Neutrophil (primary cell): ENCODE data around the gene ANO8.

Source experiments
- H3K27ac ChIP-seq: fragments of 200-600 bp; sonication (generic); 2 replicates; pipeline ENCODE4 v1.5.1; 2016; ENCODE audit warnings: mild to moderate bottlenecking, moderate library complexity
- H3K27me3 ChIP-seq: fragments of 200-600 bp; sonication (generic); 2 replicates; pipeline ENCODE4 v1.6.0; 2016; ENCODE audit warnings: mild to moderate bottlenecking
- H3K36me3 ChIP-seq: fragments of 200-600 bp; sonication (generic); 2 replicates; pipeline ENCODE4 v1.5.1; 2017
- H3K4me1 ChIP-seq, 2 experiments: fragments of 200-600 bp in 1 of 2; sonication (generic) in 1 of 2; 1 replicate in 1 of 2; 2 replicates in 1 of 2; pipeline versions ENCODE4 v1.5.1 to v1.6.1; 2013 to 2016; ENCODE audit warnings: low read depth in 1 of 2, low read length in 1 of 2, mild to moderate bottlenecking in 1 of 2, moderate library complexity in 1 of 2; ENCODE audit not compliant: control insufficient read depth in 1 of 2, insufficient read depth in 1 of 2
- H3K4me3 ChIP-seq, 2 experiments: fragments of 200-600 bp in 1 of 2; sonication (generic) in 1 of 2; 1 replicate in 1 of 2; 2 replicates in 1 of 2; pipeline ENCODE4 v1.5.1; 2013 to 2016; ENCODE audit warnings: low read depth in 1 of 2, low read length in 1 of 2, mild to moderate bottlenecking in 1 of 2, moderate library complexity in 1 of 2
- H3K9me3 ChIP-seq: fragments of 200-600 bp; sonication (generic); 2 replicates; pipeline ENCODE4 v1.5.1; 2016
- TF ChIP-seq, protein P1 (sequence below): fragments of 200-600 bp; sonication (generic); IDR thresholded peaks from 2 replicates; pipeline ENCODE4 v1.5.1; 2016; ENCODE audit warnings: antibody characterized with exemption

The ANO8 gene

DNA sequence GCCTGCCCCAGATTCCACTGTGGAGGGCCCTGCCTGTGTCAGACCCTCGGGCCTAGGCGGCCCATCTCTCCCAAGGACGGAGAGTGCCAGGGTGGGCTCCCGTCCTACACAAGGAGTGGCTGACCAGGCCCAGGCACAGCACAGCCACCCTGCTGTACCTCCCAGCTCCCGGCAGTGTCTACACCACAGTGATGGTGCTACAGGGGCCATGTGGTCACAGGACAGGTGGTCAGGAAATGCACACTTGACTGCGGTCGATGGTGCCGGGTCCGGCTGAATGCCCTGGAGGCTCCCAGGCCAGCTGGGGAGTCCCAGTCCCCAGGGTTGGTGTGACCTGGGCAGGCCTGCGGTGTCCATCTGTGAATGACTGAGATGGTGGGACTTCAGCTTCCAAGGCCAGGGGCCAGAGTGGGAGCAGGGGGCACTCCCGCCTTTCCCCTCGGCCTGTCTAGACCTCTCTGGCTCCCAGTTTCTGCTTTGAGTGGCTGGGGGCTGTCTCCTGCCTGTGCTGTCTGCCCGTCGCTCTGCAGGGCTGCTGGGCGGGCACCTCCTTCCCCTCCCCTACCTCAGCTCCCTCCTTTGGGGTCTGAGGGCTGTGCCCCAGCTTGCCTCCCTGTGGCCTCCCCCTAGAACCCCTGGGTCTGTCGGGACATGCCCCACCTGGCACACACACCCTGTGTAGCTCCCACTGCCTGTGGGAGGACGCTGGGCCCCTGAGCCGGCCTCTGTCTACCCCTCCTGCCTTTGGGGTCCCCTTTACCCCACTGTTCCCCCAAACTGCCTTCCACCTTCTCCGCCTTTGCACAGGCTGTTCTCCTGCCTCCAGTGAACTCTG is 12.8 kb downstream of the ANO8 start:
- H3K36me3 ChIP-seq: peaks cover 42% of the 10 kb centered on the region
- TF ChIP-seq, protein P1, sequence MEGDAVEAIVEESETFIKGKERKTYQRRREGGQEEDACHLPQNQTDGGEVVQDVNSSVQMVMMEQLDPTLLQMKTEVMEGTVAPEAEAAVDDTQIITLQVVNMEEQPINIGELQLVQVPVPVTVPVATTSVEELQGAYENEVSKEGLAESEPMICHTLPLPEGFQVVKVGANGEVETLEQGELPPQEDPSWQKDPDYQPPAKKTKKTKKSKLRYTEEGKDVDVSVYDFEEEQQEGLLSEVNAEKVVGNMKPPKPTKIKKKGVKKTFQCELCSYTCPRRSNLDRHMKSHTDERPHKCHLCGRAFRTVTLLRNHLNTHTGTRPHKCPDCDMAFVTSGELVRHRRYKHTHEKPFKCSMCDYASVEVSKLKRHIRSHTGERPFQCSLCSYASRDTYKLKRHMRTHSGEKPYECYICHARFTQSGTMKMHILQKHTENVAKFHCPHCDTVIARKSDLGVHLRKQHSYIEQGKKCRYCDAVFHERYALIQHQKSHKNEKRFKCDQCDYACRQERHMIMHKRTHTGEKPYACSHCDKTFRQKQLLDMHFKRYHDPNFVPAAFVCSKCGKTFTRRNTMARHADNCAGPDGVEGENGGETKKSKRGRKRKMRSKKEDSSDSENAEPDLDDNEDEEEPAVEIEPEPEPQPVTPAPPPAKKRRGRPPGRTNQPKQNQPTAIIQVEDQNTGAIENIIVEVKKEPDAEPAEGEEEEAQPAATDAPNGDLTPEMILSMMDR: no peak
- peaks cover 44% of the 10 kb centered on the region for H3K27me3 ChIP-seq
- H3K4me1 ChIP-seq: peaks cover 4 to 12% of the 10 kb centered on the region in 2 experiments
- no peaks in the 10 kb centered on the region for H3K9me3 ChIP-seq
- no peak overlapping the region for H3K4me3 ChIP-seq
- no peak overlapping the region for H3K27ac ChIP-seq

DNA sequence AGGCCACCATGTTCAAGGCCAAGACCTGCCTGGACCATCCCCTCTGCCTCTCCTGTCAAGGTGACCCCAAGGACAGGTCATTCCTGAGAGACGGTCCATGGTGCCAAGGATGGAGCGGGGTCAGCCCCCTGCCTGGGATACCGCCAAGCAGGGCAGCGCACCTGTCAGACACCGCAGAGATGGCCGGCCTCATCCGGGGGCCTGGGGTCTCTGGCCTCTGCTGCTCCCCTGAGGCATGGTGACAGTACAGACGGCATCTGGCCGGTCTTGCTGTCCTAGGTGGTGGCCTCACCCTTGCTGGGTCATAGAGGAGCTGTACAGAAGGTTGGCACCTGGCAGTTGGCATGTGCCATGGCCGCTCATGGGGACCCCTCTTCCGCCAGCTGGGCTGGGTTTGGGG is 14.2 kb downstream of the ANO8 start:
- no peak overlapping the region for H3K27ac ChIP-seq
- TF ChIP-seq, protein P1: no peak
- peaks cover 34% of the 10 kb centered on the region for H3K27me3 ChIP-seq
- peaks cover 51% of the 10 kb centered on the region for H3K36me3 ChIP-seq
- H3K4me1 ChIP-seq: peaks cover 4 to 12% of the 10 kb centered on the region in 2 experiments
- H3K4me3 ChIP-seq: no peak overlapping the region
- no peaks in the 10 kb centered on the region for H3K9me3 ChIP-seq

DNA sequence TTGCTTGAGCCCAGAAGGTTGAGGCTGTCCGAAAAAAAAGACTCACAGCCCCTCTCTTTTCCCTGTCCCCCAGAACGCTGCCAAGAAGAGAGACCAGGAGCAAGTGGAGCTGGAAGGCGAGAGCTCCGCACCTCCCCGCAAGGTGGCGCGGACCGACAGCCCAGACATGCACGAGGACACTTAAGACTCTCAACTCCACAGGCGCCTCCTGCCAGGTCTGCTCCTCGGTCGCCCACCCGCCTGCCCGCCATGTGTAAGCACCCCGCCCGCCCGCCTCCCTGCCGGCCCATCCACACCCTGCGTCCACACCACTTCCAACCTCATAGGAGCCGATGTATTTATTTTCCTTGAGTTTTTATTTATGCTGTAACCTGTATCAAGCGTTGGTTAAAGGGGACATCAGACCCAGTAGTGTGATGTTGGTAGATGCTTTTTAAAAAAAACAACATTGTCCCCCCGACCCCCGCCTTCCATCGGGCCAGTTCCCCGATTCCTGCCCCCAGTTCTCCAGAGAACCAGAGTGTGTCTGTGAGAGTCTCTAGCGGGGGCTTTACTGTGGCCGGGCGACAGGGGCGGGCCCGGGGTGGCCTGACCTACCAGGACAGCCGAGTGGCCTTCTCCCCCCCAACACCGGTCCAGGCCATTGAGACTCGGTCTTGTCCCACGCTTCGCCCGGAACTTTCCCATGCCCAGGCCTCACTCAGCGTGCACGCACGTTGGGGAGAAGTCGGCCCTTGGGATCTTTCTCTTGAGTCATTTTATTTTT is 15.0 kb downstream of the ANO8 start:
- peaks cover 26% of the 10 kb centered on the region for H3K27me3 ChIP-seq
- H3K4me3 ChIP-seq: no peak overlapping the region
- H3K9me3 ChIP-seq: no peaks in the 10 kb centered on the region
- peaks cover 4 to 12% of the 10 kb centered on the region in 2 experiments for H3K4me1 ChIP-seq
- TF ChIP-seq, protein P1: no peak
- H3K36me3 ChIP-seq: peaks cover 56% of the 10 kb centered on the region
- H3K27ac ChIP-seq: no peak overlapping the region

DNA sequence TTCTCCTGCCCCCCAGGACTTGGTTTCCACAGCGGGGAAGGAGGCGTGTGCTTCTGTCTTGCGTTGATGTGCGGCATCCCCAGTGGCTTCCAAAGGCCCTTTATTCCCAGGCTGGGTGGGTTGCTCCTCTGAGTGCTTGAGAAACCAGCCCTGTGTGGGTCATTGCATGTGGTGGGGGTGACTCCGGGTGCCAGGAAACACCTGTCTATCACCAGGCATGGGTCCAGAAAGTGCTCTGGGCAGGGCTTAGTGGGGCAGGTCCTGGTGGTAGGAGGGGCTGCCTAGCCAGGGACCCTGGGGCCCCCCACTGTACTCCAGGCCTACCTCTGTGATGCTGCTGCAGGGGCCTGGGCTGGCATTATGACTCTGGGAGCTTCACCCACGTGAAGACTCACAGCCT is 15.7 kb downstream of the ANO8 start:
- no peaks in the 10 kb centered on the region for H3K9me3 ChIP-seq
- no peak overlapping the region for H3K27ac ChIP-seq
- H3K4me3 ChIP-seq: no peak overlapping the region
- H3K27me3 ChIP-seq: peaks cover 19% of the 10 kb centered on the region
- TF ChIP-seq, protein P1: no peak
- H3K36me3 ChIP-seq: peaks cover 63% of the 10 kb centered on the region
- H3K4me1 ChIP-seq: peaks cover 4 to 10% of the 10 kb centered on the region in 2 experiments

DNA sequence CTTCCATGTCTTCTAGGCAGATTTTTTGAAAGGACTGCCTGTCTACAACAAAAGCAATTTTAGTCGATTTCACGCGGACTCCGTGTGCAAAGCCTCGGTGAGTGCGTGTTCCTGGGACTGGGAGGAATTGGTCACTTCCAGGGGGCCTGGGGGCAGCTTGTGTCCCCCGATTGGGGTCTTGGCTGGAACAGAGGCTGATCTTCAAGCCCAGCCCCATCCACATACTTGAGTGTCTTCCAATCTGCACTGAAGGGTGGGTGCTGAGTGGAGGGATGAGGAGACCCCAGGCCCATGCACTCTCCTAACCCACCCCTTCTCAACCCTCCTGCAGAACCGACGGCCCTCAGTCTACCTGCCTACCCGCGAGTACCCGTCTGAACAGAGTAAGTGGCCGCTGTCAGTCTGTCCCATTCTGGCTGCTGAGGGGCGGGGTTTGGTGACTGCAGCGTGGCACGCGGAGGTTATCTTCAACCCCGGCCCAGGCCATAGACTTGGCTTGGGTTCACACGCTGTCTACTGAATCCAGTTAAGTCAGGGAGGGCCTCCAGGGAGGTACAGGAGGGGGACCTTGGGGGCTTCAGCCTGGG is 20.6 kb downstream of the ANO8 start:
- no peaks in the 10 kb centered on the region for H3K9me3 ChIP-seq
- no peaks in the 10 kb centered on the region for H3K27me3 ChIP-seq
- H3K4me1 ChIP-seq: peaks cover 18 to 21% of the 10 kb centered on the region in 2 experiments
- H3K36me3 ChIP-seq: peaks cover 39% of the 10 kb centered on the region
- no peak overlapping the region for H3K4me3 ChIP-seq
- TF ChIP-seq, protein P1: no peak
- H3K27ac ChIP-seq: no peak overlapping the region
